HG02938 (cell line): ENCODE measurements around the gene SLC15A2.
"Not testable (repeated sequence)": the region's sequence is repeated elsewhere in the genome, so short reads cannot be mapped to it uniquely, and the experiment has no call there.

Source experiments
- ATAC-seq: cut with Tn5 transposase; IDR thresholded peaks from one replicate; pipeline ENCODE4 v1.9.1; 2021; ENCODE audit warnings: mild to moderate bottlenecking, moderate library complexity; ENCODE audit not compliant: unreplicated experiment

SLC15A2 gene

GRCh38 chr3:121894301-121894990 is at the start of gene SLC15A2:
TSS of gene SLC15A2 (plus strand) at chr3:121894401. CDS start at chr3:121894477, 76 bp downstream.
- no peak for ATAC-seq

- ATAC-seq = no peak
Observed at GRCh38 chr3:121844892-121845291, 49.3 kb upstream of the SLC15A2 start.

- no peak for ATAC-seq
Observed at GRCh38 chr3:121852256-121852655, 41.9 kb upstream of the SLC15A2 start.

GRCh38 chr3:121855555-121855954 is 38.6 kb upstream of the SLC15A2 start:
- ATAC-seq = no peak

- not testable (repeated sequence) for ATAC-seq
Observed at GRCh38 chr3:121857778-121858177, 36.4 kb upstream of the SLC15A2 start.

GRCh38 chr3:121863247-121863646 is 31.0 kb upstream of the SLC15A2 start:
- ATAC-seq = not testable (repeated sequence)

GRCh38 chr3:121863801-121864200 is 30.4 kb upstream of the SLC15A2 start:
- ATAC-seq = no peak

GRCh38 chr3:121869736-121870135 is 24.5 kb upstream of the SLC15A2 start:
- no peak for ATAC-seq

- ATAC-seq = no peak
Observed at GRCh38 chr3:121870717-121871116, 23.5 kb upstream of the SLC15A2 start.

GRCh38 chr3:121871430-121871829 is 22.8 kb upstream of the SLC15A2 start:
- ATAC-seq = no peak

- no peak for ATAC-seq
Observed at GRCh38 chr3:121878411-121878810, 15.8 kb upstream of the SLC15A2 start.

GRCh38 chr3:121883507-121883906 is 10.7 kb upstream of the SLC15A2 start:
- ATAC-seq = no peak

- ATAC-seq = no peak
Observed at GRCh38 chr3:121885386-121885785, 8.8 kb upstream of the SLC15A2 start.

- ATAC-seq = no peak
Observed at GRCh38 chr3:121895121-121895520, 920 bp downstream of the SLC15A2 start.

GRCh38 chr3:121895736-121896135 is 1.5 kb downstream of the SLC15A2 start:
- no peak for ATAC-seq

- ATAC-seq = no peak
Observed at GRCh38 chr3:121896823-121897222, 2.6 kb downstream of the SLC15A2 start.

- ATAC-seq = no peak
Observed at GRCh38 chr3:121897296-121897695, 3.1 kb downstream of the SLC15A2 start.

GRCh38 chr3:121913305-121913990 is 19.2 kb downstream of the SLC15A2 start:
- ATAC-seq = no peak

- ATAC-seq = no peak
Observed at GRCh38 chr3:121914081-121914998, 20.1 kb downstream of the SLC15A2 start.

- ATAC-seq = no peak
Observed at GRCh38 chr3:121916189-121916588, 22.0 kb downstream of the SLC15A2 start.

- no peak for ATAC-seq
Observed at GRCh38 chr3:121918779-121919483, 24.7 kb downstream of the SLC15A2 start.
